D721Med (cell line): ENCODE measurements around the gene MRE11.
A peak's percentile ranks its signal among the peaks of the same experiment; 100 is the strongest.
"Not testable (repeated sequence)": the region's sequence is repeated elsewhere in the genome, so short reads cannot be mapped to it uniquely, and the experiment has no call there.

Source experiments
- DNase-seq: peaks from one replicate; pipeline ENCODE4 v3.0.0; 2011; ENCODE audit warnings: low spot score; ENCODE audit not compliant: insufficient read length
- FAIRE-seq: peaks from 2 replicates; lab custom pipeline; 2011; peaks lifted over from hg19 to GRCh38; lab: Jason Lieb, UNC
- TF ChIP-seq, protein P1 (sequence below): IDR thresholded peaks from 2 replicates; pipeline ENCODE4 v1.5.1; 2012; ENCODE audit warnings: mild to moderate bottlenecking, control low read depth; ENCODE audit not compliant: insufficient read depth; ENCODE audit errors: missing control alignments

MRE11 gene

DNA sequence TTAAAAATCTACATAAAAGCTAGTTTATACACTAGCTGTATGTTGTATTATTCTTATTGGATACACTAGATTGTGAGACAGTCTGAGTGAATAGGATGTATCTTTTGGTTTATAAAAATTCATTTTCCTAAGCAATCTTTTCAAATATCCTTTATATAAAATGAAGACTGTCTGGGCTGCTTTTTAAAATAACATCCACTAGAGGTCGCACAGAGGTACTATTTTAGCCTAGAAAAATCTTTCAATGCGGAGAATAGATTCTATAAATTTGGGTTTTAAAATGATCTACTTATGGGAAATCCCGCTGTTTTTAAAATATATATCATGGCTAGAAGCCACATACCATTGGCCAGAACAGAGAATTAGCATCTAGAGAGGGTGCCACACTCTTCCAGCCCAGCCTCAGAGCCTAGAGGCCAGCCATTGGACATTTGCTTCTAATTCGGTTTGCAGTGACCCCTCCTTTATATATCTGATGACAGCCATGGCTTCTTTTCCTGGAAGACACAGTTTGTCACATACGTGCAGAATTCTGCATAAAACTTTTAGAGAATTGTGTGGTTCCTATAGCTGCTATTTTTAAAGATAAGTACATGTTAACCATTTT is 25.9 kb upstream of the MRE11 start:
- TF ChIP-seq, protein P1, sequence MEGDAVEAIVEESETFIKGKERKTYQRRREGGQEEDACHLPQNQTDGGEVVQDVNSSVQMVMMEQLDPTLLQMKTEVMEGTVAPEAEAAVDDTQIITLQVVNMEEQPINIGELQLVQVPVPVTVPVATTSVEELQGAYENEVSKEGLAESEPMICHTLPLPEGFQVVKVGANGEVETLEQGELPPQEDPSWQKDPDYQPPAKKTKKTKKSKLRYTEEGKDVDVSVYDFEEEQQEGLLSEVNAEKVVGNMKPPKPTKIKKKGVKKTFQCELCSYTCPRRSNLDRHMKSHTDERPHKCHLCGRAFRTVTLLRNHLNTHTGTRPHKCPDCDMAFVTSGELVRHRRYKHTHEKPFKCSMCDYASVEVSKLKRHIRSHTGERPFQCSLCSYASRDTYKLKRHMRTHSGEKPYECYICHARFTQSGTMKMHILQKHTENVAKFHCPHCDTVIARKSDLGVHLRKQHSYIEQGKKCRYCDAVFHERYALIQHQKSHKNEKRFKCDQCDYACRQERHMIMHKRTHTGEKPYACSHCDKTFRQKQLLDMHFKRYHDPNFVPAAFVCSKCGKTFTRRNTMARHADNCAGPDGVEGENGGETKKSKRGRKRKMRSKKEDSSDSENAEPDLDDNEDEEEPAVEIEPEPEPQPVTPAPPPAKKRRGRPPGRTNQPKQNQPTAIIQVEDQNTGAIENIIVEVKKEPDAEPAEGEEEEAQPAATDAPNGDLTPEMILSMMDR: peak; percentile 61
- peak; percentile 21 for FAIRE-seq
- DNase-seq: no peak

DNA sequence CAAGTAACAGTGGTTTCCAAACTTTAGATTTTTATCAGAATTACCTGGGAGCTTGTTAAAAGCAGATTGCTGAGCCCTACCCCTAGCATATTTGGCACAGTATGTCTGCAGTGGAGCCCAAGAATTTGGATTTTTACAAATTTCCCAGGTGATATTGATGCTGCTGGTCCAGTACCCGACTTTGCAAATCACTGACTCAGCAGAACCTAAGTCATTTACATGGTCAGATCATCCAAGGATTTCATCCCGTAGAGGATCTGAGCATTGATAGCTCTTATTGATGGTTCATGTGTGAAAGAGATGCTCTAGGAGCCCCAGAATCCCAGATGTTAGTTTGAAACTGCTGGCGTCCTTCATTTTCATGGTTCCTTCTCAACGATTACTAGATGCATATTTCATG is 24.7 kb upstream of the MRE11 start:
- no peak for DNase-seq
- FAIRE-seq: no peak
- TF ChIP-seq, protein P1: no peak

DNA sequence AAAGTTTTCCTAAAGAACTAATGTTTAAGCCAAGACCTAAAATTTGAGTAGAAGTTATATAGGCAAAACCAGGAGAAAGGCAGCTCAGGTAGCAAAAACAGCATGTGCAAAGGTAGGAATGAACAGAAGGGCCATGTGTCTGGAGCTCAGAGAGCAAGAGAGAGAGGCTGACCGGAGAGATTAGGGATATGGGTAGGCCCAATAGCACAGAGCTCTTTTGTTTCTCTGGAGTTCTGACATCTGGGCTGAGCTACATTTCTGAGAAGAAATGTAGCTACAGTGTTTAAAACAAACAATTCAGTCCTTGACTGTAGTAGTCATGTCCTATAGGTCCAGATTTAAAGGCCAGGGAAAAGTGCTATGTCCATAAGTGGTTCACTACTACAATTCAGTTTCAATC is 23.1 kb upstream of the MRE11 start:
- DNase-seq (no peak), FAIRE-seq (no peak)
- TF ChIP-seq, protein P1: no peak

DNA sequence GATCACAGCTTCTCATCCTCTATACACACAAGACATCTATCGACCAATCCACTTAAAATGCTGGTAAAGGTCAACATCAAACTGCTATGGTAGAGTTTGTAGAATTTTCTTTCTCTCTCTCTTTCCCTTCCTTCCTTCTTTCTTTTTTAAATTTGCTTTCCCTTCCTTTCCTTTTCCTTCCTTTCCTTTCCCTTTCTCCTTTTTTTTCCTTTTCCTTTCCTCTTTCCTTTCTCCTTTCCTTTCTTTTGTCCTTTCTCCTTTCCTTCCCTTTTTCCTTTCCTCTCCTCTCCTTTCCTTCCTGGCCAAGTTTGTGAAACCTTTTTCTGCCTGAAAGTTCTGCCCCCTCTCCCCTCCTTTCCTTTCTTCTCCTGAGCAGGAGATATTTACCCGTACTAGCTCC is 21.8 kb upstream of the MRE11 start:
- no peak for DNase-seq
- FAIRE-seq: no peak
- TF ChIP-seq, protein P1: no peak

DNA sequence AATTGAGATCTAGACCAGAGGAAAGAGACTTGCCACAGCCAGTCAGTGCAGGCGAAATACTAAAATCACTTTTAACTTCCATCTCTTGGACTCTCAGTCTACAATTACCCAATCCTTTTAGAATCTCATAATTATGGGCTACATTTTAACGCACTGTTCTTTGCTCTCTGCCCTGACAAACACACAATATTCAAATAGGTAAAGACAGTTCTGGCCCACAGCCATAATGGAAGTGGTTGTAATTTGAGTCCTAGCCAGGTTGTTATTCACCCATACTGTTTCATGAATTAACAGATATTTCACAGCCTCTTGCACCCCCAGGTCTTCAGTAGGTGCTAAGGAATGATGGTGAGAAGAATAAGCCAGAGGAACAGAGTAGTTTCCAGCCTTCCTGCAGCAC is 19.4 kb upstream of the MRE11 start:
- DNase-seq: no peak
- no peak for FAIRE-seq
- TF ChIP-seq, protein P1: no peak

DNA sequence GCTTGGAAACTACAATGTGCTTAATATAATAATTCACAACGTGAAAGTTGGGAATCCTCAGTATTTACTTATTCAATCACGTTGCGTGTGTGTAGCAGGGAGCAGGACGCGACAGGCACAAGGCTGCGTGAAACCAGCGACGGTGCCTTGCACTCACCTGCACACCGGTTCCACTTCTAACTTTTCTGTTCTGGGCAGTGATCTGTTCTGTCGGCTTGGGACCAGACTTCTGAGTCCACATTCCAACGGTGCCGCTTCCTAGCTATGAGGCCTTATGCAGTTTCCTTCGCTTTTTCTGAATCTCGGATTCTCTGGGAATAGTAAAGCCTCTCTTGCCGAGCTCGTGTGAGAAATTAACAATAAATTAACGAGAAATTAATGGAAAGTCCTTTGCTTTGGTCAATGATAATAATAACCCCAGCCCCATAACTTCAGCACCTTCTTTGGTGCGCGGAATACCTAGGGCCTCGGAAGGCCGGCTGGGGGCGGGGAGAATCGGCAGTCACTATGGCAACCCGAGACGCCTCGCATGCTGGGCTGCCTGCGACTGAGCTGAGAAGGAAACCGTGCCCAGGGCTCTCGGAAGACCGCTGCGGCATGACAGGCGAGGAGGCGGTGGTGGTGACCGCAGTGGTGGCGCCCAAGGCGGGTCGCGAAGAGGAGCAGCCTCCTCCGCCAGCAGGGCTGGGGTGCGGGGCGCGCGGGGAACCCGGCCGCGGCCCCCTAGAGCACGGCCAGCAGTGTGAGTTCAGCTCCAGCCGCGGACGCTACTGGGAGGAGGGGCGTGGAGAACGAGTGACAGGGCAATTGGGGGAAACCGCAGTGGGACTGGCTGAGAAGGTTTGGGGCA is 18.5 kb upstream of the MRE11 start, which contains the start of gene C11orf97:
Gene C11orf97 (plus strand): TSS at position 530 of the 850 bp plus-strand sequence. CDS start 68 bp downstream, at position 598.
- FAIRE-seq (no peak), DNase-seq (no peak)
- TF ChIP-seq, protein P1: no peak

DNA sequence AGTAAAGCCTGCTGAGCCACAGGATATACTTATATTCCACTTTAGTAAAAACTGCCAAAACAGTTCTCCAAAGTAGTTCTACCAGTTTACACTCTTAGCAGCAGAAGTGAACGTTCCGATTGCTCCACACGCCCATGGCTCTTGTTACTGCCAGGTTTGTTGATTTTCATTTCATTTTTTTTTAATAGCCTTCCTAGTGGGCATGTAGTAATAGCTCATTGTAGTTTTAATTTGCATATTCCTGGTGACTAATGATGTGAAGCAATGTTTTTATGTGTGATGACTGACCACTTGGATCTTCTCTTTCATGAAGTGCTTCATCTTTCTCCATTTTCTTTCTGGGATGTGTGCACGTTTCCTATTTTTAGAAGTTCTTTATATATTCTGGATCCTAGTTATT is 13.8 kb upstream of the MRE11 start:
- TF ChIP-seq, protein P1: no peak
- DNase-seq (no peak), FAIRE-seq (no peak)

DNA sequence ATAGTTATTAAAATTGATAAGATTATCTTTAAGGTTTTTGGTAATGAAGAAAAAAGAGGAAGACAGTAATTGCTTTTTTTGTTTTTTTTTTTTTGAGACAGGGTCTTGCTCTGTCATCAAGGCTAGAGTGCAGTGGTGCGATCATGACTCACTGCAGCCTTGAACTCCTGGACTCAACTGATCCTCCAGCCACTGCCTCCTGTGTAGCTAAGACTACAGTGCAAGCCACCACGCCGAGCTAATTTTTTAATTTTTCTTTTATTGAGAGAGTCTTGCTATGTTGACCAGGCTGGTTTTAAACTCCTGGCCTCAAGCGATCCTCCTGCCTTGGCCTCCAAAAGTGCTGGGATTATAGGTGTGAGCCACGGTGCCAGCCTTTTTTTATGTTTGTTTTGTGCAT is 12.9 kb upstream of the MRE11 start:
- FAIRE-seq, DNase-seq: not testable (repeated sequence)
